SK-N-SH treated with all-trans-retinoic acid at 6 μM for 48 hours (cell line): Measurements from ENCODE around the gene SSTR5.

Experiments
- BACH2 ChIP-seq: fragments of 250-450 bp; sonication (Bioruptor Pico); IDR thresholded peaks from 2 replicates; pipeline ENCODE4 v1.9.0; 2021; ENCODE audit warnings: mild to moderate bottlenecking, borderline replicate concordance
- CREB5 ChIP-seq: fragments of 250-450 bp; sonication (Bioruptor Pico); IDR thresholded peaks from 2 replicates; pipeline ENCODE4 v1.5.1; 2020; ENCODE audit warnings: low read depth, mild to moderate bottlenecking, moderate library complexity
- CSRNP3 ChIP-seq: fragments of 250-450 bp; sonication (Bioruptor Pico); IDR thresholded peaks from 2 replicates; pipeline ENCODE4 v1.5.1; 2021; ENCODE audit warnings: mild to moderate bottlenecking, moderate library complexity
- GLIS3 ChIP-seq: fragments of 250-450 bp; sonication (Bioruptor Pico); IDR thresholded peaks from 2 replicates; pipeline ENCODE4 v1.5.0; 2020; ENCODE audit warnings: mild to moderate bottlenecking, moderate library complexity
- PATZ1 ChIP-seq: fragments of 250-450 bp; sonication (Bioruptor Pico); IDR thresholded peaks from 2 replicates; pipeline ENCODE4 v1.8.0; 2020; ENCODE audit warnings: mild to moderate bottlenecking, moderate library complexity, borderline replicate concordance
- RARB ChIP-seq: fragments of 250-450 bp; sonication (Bioruptor Pico); IDR thresholded peaks from 2 replicates; pipeline ENCODE4 v1.8.0; 2021; ENCODE audit warnings: mild to moderate bottlenecking, moderate library complexity
- TOX ChIP-seq: fragments of 250-450 bp; sonication (Bioruptor Pico); IDR thresholded peaks from 2 replicates; pipeline ENCODE4 v1.8.0; 2021; ENCODE audit warnings: mild to moderate bottlenecking, moderate library complexity, borderline replicate concordance

- TF ChIP-seq GLIS3 (CRISPR knock-in tag) (no peak), PATZ1 (CRISPR knock-in tag) (no peak), CSRNP3 (CRISPR knock-in tag) (no peak), BACH2 (CRISPR knock-in tag) (no peak), TOX (CRISPR knock-in tag) (no peak), CREB5 (CRISPR knock-in tag) (no peak), RARB (CRISPR knock-in tag) (no peak)
Observed at GRCh38 chr16:1067629-1068028, 4.9 kb upstream of the SSTR5 start.
